IPS DF 4.7 (cell line): ENCODE measurements around the gene SKAP1.
A peak's percentile ranks its signal among the peaks of the same experiment; 100 is the strongest.

ENCODE experiments used
- DNase-seq: peaks from one replicate; pipeline ENCODE4 v3.0.0-alpha.2; 2013; ENCODE audit warnings: low spot score; ENCODE audit errors: extremely low read depth

Gene SKAP1

DNA sequence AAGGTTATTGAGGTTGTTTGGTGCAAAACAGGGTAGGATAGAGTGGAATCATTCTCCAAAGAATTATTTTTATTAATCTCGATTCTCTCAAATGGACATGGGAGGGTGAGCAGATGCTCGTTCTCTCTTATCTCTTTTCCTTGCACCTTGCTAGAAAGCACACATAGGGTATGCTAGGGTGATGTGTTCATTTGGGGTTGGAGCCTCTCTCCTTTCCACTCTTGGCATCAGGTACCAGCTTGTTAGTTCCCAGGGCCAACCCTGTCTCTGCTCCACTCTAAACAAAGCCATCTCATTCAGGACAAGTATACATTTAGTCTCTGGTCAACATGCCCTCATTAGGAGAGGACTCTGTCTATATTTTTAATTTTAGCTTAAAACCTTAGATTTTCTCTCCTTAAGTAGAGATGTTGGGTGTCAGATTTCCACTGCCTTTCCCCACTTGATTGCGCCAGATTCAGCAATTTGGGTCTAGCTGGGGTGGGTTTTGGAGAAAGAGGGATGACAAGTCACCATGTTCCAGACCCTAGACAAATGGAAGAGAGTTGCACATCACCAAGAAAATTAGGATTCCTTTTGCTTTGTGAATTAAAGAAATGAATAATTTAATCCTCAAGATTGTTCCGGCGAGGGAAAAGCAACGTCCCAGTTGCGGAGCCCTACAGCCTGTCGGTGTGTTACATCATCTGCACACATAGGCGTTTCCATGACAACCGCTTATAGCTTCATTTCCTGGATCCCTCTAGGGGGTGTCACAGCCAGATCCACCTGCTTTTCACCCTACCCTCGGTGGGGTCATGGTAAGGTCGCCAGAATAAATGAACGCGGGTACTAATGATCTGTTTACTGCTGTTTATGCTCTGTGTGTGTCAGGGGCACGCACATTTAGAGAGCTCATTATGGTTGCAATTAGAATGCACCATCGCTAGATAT is 280.9 kb downstream of the SKAP1 start:
- no peak for DNase-seq

GRCh38 chr17:48148029-48148770 is 281.8 kb downstream of the SKAP1 start:
- no peak for DNase-seq

- DNase-seq = no peak
Measured at GRCh38 chr17:48144976-48145798, 284.8 kb downstream of the SKAP1 start.

DNA sequence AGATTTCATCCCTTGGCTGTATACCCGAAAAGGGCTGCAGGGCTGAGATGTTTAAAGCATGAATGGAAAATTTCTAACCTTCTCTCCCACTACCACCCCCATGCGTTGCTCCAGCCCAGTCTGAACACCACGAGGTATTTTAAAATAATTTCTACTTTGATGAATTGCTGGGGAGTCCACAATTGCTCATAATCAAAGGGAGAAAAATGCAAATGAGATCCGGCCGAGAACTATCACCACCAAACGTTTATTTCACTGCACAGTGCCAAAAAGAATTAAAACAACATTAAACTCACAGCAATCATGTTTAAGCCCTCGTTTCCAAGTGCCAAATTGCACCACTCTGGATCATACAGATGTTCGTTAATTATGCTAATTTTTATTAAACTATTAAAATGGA is 285.8 kb downstream of the SKAP1 start:
- DNase-seq = no peak

- no peak for DNase-seq
Measured at GRCh38 chr17:48143629-48144028, 286.4 kb downstream of the SKAP1 start.

- DNase-seq = no peak
Measured at GRCh38 chr17:48139944-48140343, 290.1 kb downstream of the SKAP1 start.

- DNase-seq = no peak
Measured at GRCh38 chr17:48137656-48138055, 292.4 kb downstream of the SKAP1 start.

DNA sequence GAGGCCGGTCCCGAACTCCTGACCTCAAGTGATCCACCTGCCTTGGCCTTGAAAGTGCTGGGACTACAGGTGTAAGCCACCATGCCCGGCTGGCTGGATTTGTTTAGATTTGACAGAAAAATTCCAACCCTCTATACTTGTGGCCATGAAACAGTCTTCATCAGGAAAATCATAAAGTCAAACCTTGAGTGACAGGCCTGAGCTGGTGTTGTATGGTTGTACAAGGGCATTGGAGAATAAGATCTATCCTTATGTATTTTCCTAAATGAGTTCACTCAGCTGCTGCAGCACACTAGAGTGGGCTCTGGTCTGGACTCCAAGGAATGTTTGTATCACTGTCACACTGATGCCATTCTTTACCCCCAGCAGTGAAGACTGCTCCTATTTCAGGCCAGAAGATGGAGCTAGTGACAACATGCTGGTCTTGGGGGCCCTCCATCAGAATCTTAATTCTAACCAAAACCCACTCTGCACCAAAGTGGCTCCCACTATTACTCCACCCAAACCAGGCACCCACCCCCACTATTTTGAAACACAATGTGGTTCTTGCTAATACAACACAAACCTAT is 295.0 kb downstream of the SKAP1 start:
- DNase-seq = no peak

DNA sequence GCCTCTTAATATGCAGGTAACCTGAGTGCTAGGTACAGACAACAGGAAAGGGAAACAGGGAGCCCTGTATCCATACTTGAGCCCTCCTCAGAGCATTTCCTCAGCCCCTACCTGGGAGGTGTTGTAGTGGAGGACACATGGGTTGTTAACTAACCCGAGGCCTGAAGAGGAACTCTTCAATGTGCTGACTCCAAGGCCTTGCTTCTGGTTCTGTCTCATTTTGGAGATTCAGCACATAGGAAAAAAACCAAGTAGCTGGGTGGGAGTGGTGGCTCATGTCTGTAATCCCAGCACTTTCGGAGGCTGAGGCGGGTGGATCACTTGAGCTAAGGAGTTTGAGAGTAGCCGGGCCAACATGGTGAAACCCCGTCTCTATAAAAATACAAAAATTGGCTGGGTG is 297.6 kb downstream of the SKAP1 start:
- DNase-seq = no peak

- peak; percentile 76 for DNase-seq
Measured at GRCh38 chr17:48131216-48131824, 298.7 kb downstream of the SKAP1 start.

DNA sequence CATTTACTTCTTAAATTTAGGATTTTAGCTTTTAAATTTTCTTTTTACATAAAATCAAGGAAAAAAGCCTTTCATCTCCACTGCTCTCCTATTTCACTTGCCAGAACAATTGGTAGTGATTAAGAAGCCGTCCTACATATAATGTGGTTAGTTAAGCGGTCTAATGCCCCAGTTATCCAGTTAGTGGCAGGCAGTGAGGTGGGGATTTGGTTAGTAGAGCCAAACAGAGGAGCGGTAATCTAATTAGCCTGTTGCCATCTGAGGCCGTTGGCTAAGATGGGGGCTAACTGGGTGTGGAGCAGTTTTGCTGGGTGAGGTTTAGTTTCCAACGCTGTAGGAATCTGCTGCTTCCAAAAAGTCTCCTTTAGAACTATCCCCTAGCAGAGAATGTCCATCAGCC is 300.0 kb downstream of the SKAP1 start:
- no peak for DNase-seq

DNA sequence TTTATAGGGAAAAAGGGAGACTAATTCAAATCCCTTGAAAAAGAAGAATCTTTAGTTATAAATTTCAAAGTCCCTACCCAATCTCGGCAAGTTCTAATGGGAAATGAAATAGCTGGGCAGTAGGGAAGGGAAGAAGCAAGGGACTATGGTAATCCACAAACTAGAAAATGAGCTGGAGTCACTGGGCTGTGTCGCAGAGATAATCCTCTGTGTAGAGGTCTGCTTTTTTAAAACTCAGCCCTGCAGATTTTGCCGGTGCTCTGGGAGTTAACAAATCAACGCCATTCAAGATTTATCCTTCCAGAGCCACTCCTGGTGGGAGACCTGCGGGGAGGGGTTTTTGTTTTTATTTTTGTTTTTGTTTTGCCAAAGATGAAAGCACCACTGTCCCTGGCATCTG is 301.6 kb downstream of the SKAP1 start:
- no peak for DNase-seq

DNA sequence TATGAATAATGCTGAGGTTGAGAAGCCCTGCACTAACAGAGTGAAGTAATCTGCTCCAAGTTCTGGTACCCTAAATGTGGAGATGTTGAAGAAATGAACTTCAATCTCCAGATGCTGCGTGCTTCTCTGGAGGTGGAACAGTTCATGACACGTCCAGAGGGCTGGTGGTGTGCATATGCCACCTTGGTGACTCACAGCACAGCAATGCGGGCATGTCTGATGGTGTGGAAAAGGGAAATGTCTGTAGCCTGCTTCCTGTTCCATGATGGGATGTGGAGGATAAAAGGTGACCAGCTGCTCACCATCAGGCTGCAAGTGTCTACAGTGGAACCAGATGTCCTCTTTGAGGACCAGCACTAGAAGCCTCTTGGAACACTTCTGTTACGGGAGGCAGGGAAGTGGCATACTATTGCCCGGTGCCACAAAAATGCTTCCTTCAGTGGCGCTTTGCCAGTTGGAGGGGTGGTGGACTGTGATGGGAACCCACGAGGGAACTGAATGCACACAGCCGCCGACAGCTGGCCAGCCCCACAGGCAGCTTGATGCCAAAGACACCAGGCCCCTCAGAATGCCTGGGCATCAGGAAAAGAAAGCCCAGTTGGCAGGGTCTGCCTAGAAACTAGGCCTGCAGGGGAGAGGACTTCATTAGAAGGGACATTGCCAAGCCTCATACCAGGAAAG is 302.5 kb downstream of the SKAP1 start:
- no peak for DNase-seq

DNA sequence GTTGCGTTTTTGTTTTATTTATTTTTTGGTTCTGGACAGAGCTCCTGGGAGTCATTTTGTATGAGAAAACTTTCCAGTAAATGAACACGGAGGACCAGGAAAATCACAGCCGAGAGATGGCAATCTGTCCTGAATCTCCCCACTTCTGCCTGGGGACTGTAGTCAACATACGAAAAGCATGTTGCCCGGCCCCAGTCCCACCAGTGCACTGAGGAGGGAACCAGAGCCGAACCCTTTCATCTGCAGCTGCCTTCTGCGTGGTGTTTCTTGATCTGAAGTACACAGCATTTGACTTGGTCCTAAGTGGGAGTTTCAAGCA is 303.5 kb downstream of the SKAP1 start:
- DNase-seq = no peak

GRCh38 chr17:48125829-48126531 is 304.0 kb downstream of the SKAP1 start:
- DNase-seq = no peak

DNA sequence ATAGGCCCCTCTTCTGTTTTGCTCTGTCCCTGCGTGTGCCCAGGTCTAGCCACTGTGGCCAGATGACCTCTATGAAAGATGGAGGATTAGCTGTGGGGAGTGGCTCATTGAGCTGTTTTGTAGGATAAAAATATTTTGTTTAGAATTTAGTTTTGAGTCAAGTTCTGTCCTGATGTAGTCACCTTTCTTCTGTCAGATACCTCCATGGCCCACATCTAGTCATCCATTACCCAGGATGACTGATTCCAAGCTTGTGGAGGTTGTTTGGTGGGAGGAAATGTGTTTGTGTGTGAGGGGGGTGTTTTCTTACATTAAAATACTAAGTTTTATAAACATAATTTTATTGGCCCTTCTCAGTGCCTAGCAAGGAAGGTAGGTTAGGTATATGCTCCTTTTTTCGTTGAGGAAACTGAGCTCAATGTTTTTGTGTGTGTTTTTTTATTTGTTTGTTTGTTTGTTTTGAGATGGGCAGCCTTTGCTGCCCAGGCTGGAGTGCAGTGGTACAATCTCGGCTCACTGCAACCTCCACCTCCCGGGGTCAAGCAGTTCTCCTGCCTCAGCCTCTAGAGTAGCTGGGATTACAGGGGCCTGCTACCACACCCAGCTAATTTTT is 306.1 kb downstream of the SKAP1 start:
- no peak for DNase-seq

DNA sequence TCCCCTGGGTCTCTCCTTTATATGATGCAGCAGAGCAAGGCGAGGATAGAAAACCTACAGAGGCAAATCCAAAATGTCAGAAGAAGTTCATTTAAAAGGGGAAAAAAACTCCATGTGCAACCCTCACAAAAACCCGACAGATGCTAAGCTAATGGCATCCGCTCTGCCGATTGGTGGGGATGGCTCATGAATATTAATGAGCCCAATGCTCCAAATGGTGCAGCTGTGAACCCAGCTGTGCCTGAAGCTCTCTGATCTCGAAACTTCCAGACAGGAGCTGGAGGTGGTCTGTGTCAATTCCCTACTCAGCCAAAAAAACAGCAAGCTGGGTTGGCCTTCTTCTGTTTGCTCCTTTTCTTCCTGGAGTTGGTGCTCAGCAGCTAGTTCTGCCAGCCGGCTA is 306.9 kb downstream of the SKAP1 start:
- no peak for DNase-seq

DNA sequence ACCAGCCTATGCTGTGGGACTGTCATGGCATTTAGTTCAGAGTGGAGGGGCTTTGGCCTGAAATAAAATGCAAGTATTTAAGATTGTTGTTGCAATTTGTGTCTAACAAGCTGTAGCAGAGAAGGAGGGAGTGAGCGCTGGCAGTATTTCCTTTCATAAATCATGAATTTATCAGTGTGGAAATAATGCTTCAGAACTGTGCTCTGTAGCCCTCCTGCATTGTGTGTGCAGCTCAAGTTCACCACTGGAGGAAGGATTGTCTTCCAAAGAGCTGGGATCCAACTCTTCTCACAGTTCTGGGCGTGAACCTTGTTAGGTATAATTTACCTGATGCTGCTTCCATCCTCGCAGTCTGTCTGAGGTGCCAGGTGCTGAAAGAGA is 307.4 kb downstream of the SKAP1 start:
- no peak for DNase-seq

DNA sequence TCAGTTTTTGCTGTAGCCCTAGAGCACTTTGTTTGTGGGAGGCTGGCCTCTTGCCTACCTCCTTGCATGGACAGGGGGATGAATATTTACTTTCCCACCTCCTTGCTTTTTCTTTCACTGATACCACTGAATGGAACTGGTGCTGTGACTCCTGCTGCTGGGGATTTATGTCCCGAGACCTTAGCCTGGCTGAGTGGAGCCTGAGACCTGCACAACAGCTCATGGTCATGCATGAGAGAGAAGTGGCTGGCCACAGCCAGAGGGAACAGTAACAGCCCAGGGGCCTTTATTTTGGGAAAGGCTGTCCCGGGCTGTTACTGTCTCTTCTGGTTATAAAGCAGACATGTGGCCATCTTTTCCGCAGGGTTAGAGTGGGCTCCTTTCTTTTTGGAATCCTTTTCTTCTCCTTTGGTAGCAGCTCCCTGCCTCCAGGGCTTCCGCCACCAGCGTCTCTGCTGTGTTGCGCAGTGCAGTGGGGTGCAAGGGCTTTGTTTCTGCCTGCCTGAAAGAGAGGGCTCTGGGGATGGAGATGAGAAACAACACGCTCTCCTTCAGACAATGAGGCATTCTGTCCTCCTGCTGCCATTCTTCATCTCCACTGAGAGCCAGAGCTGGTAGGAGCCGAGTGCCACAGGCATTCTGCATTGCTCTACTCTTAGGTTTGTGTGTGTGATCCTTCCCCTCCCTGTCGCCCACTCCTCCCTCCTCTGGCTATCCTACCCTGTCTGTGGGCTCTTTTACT is 307.9 kb downstream of the SKAP1 start:
- DNase-seq = no peak
